C4-2B (cell line): Measurements from ENCODE around the gene GBF1.

Source experiments
- H3K27ac ChIP-seq: fragments of 450-650 bp; 2 replicates; pipeline ENCODE4 v1.5.1; 2017
- CTCF ChIP-seq: fragments of 450-650 bp; conservative IDR thresholded peaks from 2 replicates; pipeline ENCODE4 v1.5.1; 2017; ENCODE audit warnings: mild to moderate bottlenecking
- ZFX ChIP-seq: fragments of 450-650 bp; IDR thresholded peaks from 2 replicates; pipeline ENCODE4 v1.6.1; 2017

Gene GBF1

GRCh38 chr10:102412293-102412692 is 167.0 kb downstream of the GBF1 start:
- no peak overlapping the region for H3K27ac ChIP-seq
- TF ChIP-seq ZFX (no peak), CTCF (no peak)

- H3K27ac ChIP-seq, result no peak overlapping the region
- TF ChIP-seq ZFX (no peak), CTCF (no peak)
These were observed 167.8 kb downstream of the GBF1 start for GRCh38 chr10:102413053-102413705.

DNA sequence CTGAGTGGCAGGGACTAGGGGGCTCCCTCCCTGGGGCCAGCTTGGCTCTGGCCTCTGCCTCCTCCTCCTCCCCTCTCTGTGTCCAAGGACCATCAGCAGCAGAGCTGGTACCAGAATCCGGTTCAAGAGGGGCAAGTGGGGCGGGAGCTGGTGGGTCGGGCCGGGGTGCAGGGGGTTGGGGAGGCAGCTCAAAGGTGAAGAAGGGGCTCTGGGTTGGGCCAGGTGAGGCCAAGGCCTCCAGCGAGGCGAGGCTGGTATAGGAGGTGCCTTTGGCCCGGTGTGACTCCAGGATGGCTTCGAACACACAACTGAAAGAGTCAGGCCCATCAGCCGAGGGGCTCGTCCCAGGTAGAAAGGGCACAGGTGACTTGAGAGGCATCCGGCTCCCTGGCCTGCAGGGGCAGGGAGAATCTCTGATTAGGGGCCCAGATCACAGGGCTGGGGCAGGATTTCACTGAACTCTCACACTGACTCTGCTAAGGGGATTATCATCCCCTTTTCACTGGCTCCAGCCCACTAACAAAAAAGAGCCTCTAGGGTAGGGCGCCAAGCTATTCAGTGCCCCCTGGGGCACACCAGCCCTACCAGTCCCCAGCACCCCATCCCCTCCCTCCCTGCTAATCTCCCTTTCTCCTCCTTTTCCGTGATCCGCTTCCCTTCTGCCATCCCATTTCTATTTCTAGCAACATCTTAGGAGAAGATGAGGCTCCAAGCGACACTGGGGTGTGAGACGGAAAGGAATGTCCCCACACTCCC is 168.7 kb downstream of the GBF1 start:
- no peak overlapping the region for H3K27ac ChIP-seq
- TF ChIP-seq ZFX (no peak), CTCF (no peak)

DNA sequence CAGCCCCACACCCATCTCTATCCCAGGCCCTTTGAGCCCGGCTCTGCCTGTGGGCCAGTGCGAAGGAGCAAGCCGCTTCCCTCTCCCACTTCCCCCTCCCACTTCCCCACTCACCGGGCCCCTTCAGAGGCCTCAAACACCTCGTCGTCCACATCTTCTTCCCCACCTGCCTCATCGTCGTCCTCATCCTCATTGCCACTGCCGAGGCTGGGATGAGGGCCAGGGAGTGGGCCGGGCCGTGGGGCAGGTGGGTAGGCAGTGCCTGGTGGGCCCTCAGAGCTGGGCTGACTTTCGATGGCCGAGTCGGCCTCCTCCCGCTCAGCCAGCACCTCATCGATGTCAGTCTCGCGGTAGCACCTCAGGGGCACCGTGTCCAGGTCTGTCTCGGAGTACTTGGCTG is 169.4 kb downstream of the GBF1 start:
- H3K27ac ChIP-seq, result no peak overlapping the region
- TF ChIP-seq ZFX (no peak), CTCF (no peak)

DNA sequence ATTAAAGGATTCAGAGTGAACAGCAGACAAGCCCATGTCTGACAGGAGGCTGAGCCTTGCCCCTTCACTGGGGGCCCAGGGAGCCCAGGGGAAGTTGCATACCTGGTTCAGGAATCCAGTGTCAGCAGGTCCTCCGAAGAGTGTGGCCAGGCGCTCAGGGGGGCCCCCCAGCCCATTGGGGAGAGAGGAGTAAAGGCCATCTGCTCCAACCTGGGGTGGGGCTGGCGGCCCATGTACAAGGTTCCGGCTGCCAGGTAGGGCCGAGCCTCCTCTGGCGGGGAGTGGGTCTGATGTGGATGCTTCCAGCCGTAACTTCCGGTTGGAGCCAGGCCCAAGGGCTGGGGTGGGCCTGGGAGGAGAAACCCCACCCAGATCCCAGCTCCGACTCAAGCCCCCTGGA is 171.0 kb downstream of the GBF1 start:
- H3K27ac ChIP-seq, result no peak overlapping the region
- TF ChIP-seq CTCF (no peak), ZFX (no peak)

DNA sequence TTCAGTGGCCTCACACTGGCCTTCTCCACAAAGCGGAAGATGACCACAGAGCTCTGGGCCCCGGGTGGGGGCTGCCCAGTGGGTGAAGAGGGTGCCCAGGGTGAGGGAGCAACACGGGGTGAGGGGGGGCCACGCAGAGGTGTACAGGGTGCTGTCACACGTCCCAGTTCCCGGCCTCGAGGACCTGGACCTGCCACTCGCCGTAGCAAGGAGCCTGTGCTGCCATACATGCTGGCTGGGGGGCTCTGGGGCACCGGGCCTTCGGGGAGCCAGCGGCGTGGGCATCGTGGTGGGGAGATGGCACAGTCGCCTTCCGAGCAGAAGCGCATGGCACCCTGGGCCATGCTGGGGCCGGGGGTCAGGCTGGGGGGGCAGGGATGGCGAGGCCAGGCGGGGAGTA is 171.4 kb downstream of the GBF1 start:
- TF ChIP-seq CTCF, result no peak
- TF ChIP-seq ZFX, result no peak
- no peak overlapping the region for H3K27ac ChIP-seq

- TF ChIP-seq ZFX (no peak), CTCF (no peak)
- H3K27ac ChIP-seq, result no peak within 1 kb of the TSS
These were observed 173.4 kb downstream of the GBF1 start, which contains the start of gene PSD for GRCh38 chr10:102418622-102419268. Gene PSD (minus strand): TSS chr10:102418785. CDS start chr10:102417038, 1,747 bp downstream.
